ENCODE measurements around the gene MAP1B.

The MAP1B gene

GRCh38 chr5:72255237-72255636 lies 148.0 kb downstream of the MAP1B start:
- peaks cover 4% of the 10 kb centered on the region; the same call in 1 of the 2 replicates for H3K79me2 ChIP-seq (ENCODE audit: low read length)
- no peaks in the 10 kb centered on the region for H3K27me3 ChIP-seq (replicated peaks; ENCODE audit: insufficient read depth, low read length)
- H3K27ac ChIP-seq (ENCODE audit: low read length), result no peak overlapping the region
- no peak overlapping the region for H2AFZ ChIP-seq (ENCODE audit: low read length)
- TF ChIP-seq EZH2phosphoT487 (IDR thresholded peaks at IDR 0.05; ENCODE audit: low read length) (no peak), EZH2 (optimal IDR thresholded peaks at IDR 0.05; ENCODE audit: low read depth, low read length) (no peak)
- TF ChIP-seq, protein P1, sequence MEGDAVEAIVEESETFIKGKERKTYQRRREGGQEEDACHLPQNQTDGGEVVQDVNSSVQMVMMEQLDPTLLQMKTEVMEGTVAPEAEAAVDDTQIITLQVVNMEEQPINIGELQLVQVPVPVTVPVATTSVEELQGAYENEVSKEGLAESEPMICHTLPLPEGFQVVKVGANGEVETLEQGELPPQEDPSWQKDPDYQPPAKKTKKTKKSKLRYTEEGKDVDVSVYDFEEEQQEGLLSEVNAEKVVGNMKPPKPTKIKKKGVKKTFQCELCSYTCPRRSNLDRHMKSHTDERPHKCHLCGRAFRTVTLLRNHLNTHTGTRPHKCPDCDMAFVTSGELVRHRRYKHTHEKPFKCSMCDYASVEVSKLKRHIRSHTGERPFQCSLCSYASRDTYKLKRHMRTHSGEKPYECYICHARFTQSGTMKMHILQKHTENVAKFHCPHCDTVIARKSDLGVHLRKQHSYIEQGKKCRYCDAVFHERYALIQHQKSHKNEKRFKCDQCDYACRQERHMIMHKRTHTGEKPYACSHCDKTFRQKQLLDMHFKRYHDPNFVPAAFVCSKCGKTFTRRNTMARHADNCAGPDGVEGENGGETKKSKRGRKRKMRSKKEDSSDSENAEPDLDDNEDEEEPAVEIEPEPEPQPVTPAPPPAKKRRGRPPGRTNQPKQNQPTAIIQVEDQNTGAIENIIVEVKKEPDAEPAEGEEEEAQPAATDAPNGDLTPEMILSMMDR (IDR thresholded peaks at IDR 0.05; ENCODE audit: low read length), result no peak
- H3K36me3 ChIP-seq (replicated peaks; ENCODE audit: insufficient read depth, low read length), result no peaks in the 10 kb centered on the region; the same call in 1 of the 2 replicates
- H3K9me3 ChIP-seq (replicated peaks; ENCODE audit: insufficient read depth, low read length), result no peaks in the 10 kb centered on the region
- no peak overlapping the region for H3K9ac ChIP-seq (ENCODE audit: low read length)
- no peaks in the 10 kb centered on the region for H3K9me2 ChIP-seq (replicated peaks; ENCODE audit: insufficient read depth, low read length)
- H4K20me1 ChIP-seq (ENCODE audit: insufficient read depth, low read length), result no peaks in the 10 kb centered on the region
- no peaks in the 10 kb centered on the region for H3F3A ChIP-seq (ENCODE audit: insufficient read depth, low read length)
- no peak for DNase-seq
- H3K4me3 ChIP-seq (ENCODE audit: low read length), result no peak overlapping the region
- H3K4me2 ChIP-seq (ENCODE audit: low read depth, low read length), result no peak overlapping the region
- H3K4me1 ChIP-seq (ENCODE audit: low read length), result no peaks in the 10 kb centered on the region

GRCh38 chr5:72255670-72256069 lies 148.4 kb downstream of the MAP1B start:
- Histone ChIP-seq H3F3A (ENCODE audit: insufficient read depth, low read length) (no peaks in the 10 kb centered on the region), H4K20me1 (ENCODE audit: insufficient read depth, low read length) (no peaks in the 10 kb centered on the region), H3K4me1 (ENCODE audit: low read length) (no peaks in the 10 kb centered on the region), H3K9ac (ENCODE audit: low read length) (no peak overlapping the region), H3K4me3 (ENCODE audit: low read length) (no peak overlapping the region), H3K4me2 (ENCODE audit: low read depth, low read length) (no peak overlapping the region), H2AFZ (ENCODE audit: low read length) (no peak overlapping the region), H3K27ac (ENCODE audit: low read length) (no peak overlapping the region), H3K36me3 (replicated peaks; ENCODE audit: insufficient read depth, low read length) (no peaks in the 10 kb centered on the region; the same call in 1 of the 2 replicates), H3K9me2 (replicated peaks; ENCODE audit: insufficient read depth, low read length) (no peaks in the 10 kb centered on the region), H3K79me2 (ENCODE audit: low read length) (peaks cover 4% of the 10 kb centered on the region; the same call in 1 of the 2 replicates), H3K9me3 (replicated peaks; ENCODE audit: insufficient read depth, low read length) (no peaks in the 10 kb centered on the region), H3K27me3 (replicated peaks; ENCODE audit: insufficient read depth, low read length) (no peaks in the 10 kb centered on the region)
- DNase-seq, result no peak
- no peak for TF ChIP-seq EZH2 (optimal IDR thresholded peaks at IDR 0.05; ENCODE audit: low read depth, low read length)

DNA sequence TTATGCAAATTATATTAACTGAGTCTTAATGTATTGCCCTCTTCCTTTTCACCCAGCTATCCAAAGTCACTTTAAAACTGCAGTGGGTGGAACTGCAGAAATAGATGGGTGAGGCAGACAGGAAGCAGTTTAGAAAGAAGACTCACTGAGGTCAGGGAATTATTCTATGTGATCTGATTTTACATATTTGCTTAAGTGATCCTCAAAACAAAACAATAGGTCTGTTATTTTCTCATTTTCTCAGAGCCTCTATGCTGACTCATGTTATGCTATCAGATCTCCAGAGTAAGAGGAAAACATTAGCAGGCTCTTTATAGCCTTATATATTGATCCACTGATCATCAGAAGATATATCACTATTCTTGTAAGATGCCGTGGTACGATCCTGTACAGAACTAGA lies 149.3 kb downstream of the MAP1B start:
- Histone ChIP-seq H3K36me3 (replicated peaks; ENCODE audit: insufficient read depth, low read length) (no peaks in the 10 kb centered on the region; the same call in 1 of the 2 replicates), H3K27me3 (replicated peaks; ENCODE audit: insufficient read depth, low read length) (no peaks in the 10 kb centered on the region), H3K4me2 (ENCODE audit: low read depth, low read length) (no peak overlapping the region), H3K79me2 (ENCODE audit: low read length) (peaks cover 4% of the 10 kb centered on the region; the same call in 1 of the 2 replicates), H4K20me1 (ENCODE audit: insufficient read depth, low read length) (no peaks in the 10 kb centered on the region), H3F3A (ENCODE audit: insufficient read depth, low read length) (no peaks in the 10 kb centered on the region), H3K4me1 (ENCODE audit: low read length) (no peaks in the 10 kb centered on the region), H2AFZ (ENCODE audit: low read length) (no peak overlapping the region), H3K9me2 (replicated peaks; ENCODE audit: insufficient read depth, low read length) (no peaks in the 10 kb centered on the region), H3K9ac (ENCODE audit: low read length) (no peak overlapping the region), H3K27ac (ENCODE audit: low read length) (no peak overlapping the region), H3K4me3 (ENCODE audit: low read length) (no peak overlapping the region), H3K9me3 (replicated peaks; ENCODE audit: insufficient read depth, low read length) (no peaks in the 10 kb centered on the region)
- TF ChIP-seq, protein P1 (IDR thresholded peaks at IDR 0.05; ENCODE audit: low read length), result no peak
- TF ChIP-seq EZH2phosphoT487 (IDR thresholded peaks at IDR 0.05; ENCODE audit: low read length), result no peak
- no peak for DNase-seq

Measured in MM.1S (cell line).